ENCODE data around the gene PRLR.

- TF ChIP-seq, protein P1, sequence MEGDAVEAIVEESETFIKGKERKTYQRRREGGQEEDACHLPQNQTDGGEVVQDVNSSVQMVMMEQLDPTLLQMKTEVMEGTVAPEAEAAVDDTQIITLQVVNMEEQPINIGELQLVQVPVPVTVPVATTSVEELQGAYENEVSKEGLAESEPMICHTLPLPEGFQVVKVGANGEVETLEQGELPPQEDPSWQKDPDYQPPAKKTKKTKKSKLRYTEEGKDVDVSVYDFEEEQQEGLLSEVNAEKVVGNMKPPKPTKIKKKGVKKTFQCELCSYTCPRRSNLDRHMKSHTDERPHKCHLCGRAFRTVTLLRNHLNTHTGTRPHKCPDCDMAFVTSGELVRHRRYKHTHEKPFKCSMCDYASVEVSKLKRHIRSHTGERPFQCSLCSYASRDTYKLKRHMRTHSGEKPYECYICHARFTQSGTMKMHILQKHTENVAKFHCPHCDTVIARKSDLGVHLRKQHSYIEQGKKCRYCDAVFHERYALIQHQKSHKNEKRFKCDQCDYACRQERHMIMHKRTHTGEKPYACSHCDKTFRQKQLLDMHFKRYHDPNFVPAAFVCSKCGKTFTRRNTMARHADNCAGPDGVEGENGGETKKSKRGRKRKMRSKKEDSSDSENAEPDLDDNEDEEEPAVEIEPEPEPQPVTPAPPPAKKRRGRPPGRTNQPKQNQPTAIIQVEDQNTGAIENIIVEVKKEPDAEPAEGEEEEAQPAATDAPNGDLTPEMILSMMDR (IDR thresholded peaks at IDR 0.05) = no peak
- TF ChIP-seq POLR2A (IDR thresholded peaks at IDR 0.05) = no peak
These were observed 142.3 kb downstream of the PRLR start for GRCh38 chr5:35087991-35088390.

Measured in uterus (tissue), 2 donors.